Subcutaneous adipose tissue (tissue), 4 donors: ENCODE data around the gene KASH5. TPM values are rescaled to one million over a fixed set of nuclear protein-coding genes. Genes with fewer than 3 reads are reported as not detected.

ENCODE experiments used
- CTCF ChIP-seq: fragments of 450-650 bp; IDR thresholded peaks from one replicate; pipeline ENCODE4 v1.5.1; 2016; ENCODE audit warnings: low read depth, mild to moderate bottlenecking, control low read depth, antibody characterized with exemption, moderate library complexity
- total RNA-seq, 4 donors: library from RNA; depleted of rRNA; stranded (reverse); fragments of >200 nt; gene quantifications; one replicate each; pipeline ENCODE4 v1.1.0, GENCODE V29; 2016

Gene KASH5
- total RNA-seq, 4 donors from 2014 or later, result not detected

- TF ChIP-seq CTCF, result no peak
These were observed 37.1 kb downstream of the KASH5 start, which contains the start of gene GFY for GRCh38 chr19:49425178-49425577. Gene GFY (plus strand): TSS chr19:49425388. CDS start chr19:49426431, 1,043 bp downstream.

- no peak for TF ChIP-seq CTCF
These were observed 38.0 kb downstream of the KASH5 start for GRCh38 chr19:49425922-49426592.

- TF ChIP-seq CTCF, result no peak
These were observed 39.3 kb downstream of the KASH5 start for GRCh38 chr19:49427339-49427738.

- no peak for TF ChIP-seq CTCF
These were observed 40.0 kb downstream of the KASH5 start for GRCh38 chr19:49427855-49428546.

GRCh38 chr19:49428547-49429451 is 40.8 kb downstream of the KASH5 start:
- TF ChIP-seq CTCF, result no peak

- no peak for TF ChIP-seq CTCF
These were observed 42.2 kb downstream of the KASH5 start for GRCh38 chr19:49430172-49430677.
